ENCODE measurements around the gene TECTA. TPM values are rescaled to one million over a fixed set of nuclear protein-coding genes. Genes with fewer than 3 reads are reported as not detected.

The TECTA gene
- total RNA-seq, 2 experiments from 2014 or later = 0.22 to 0.42 TPM

DNA sequence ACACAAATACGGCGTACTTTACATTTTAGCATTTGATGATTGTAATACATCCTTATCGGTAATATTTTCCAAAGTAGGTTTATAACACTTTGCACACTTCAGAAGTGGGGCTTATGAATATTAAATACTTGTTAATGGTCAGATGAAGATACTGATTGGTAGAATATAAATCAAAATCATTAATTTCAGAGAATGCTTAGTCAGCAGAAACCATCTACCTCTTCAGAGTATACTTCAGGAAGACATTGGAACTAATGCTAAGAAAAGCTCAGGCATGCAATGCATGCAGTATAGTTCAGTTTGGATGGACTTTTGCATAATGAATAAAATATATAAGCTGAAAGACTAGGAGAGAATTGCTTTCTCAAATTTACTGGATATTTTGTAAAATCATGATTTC lies 19.7 kb upstream of the TECTA start:
- Histone ChIP-seq H3K4me3 (ENCODE audit: low read length) (no peak overlapping the region), H3K9me3 (ENCODE audit: control insufficient read depth in 1 of 2, insufficient read depth in 1 of 2, low read length in 2 of 2) (no peaks in the 10 kb centered on the region), H3K27ac (ENCODE audit: low read depth in 1 of 2, low read length in 2 of 2) (no peak overlapping the region), H3K36me3 (ENCODE audit: insufficient read depth, low read length) (peaks cover 7% of the 10 kb centered on the region), H3K4me1 (ENCODE audit: insufficient read depth, low read length) (peaks cover 4% of the 10 kb centered on the region), H3K27me3 (ENCODE audit: control insufficient read depth in 1 of 2, insufficient read depth in 2 of 2, low read length in 2 of 2) (no peaks in the 10 kb centered on the region)
- Mint-ChIP-seq H3K4me3 (no peak overlapping the region), H3K4me1 (ENCODE audit: low read depth) (peaks cover 25% of the 10 kb centered on the region), H3K36me3 (ENCODE audit: low read depth) (peaks cover 31% of the 10 kb centered on the region), H3K27me3 (no peaks in the 10 kb centered on the region), H3K27ac (no peak overlapping the region), H3K9me3 (no peaks in the 10 kb centered on the region)
- intact Hi-C loops (cut with DNase I, micrococcal nuclease) = no loop called here
- TF ChIP-seq, protein P1, sequence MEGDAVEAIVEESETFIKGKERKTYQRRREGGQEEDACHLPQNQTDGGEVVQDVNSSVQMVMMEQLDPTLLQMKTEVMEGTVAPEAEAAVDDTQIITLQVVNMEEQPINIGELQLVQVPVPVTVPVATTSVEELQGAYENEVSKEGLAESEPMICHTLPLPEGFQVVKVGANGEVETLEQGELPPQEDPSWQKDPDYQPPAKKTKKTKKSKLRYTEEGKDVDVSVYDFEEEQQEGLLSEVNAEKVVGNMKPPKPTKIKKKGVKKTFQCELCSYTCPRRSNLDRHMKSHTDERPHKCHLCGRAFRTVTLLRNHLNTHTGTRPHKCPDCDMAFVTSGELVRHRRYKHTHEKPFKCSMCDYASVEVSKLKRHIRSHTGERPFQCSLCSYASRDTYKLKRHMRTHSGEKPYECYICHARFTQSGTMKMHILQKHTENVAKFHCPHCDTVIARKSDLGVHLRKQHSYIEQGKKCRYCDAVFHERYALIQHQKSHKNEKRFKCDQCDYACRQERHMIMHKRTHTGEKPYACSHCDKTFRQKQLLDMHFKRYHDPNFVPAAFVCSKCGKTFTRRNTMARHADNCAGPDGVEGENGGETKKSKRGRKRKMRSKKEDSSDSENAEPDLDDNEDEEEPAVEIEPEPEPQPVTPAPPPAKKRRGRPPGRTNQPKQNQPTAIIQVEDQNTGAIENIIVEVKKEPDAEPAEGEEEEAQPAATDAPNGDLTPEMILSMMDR (IDR thresholded peaks at IDR 0.05) = no peak
- ChIA-PET POLR2A (no interaction called here), CTCF (no interaction called here)
- no peak for ATAC-seq (ENCODE audit: poor library complexity)
- no peak for DNase-seq

DNA sequence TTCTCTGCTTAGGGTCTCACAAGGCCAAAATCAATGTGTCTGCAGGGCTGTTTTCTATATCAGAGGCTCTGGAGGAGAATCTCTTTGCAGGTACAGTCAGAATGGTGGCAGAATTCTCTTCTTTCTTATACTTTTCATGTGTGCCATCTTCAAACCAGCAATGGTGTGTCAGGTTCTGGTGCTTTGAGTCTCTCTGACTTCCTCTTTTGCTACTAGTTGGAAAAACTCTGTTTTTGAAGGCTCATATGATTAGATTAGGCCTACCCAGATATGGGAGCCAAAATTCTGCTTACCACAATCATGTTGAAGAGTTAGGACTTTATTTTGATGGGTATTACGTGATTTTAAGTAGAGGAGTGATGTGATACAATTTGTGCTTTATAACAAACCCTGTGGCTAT lies 18.8 kb upstream of the TECTA start:
- POLR2A ChIA-PET = no interaction called here
- H3K27ac ChIP-seq (ENCODE audit: low read depth in 1 of 2, low read length in 2 of 2) = no peak overlapping the region
- DNase-seq (no peak), ATAC-seq (ENCODE audit: poor library complexity) (no peak)
- H3K9me3 ChIP-seq (ENCODE audit: control insufficient read depth in 1 of 2, insufficient read depth in 1 of 2, low read length in 2 of 2) = no peaks in the 10 kb centered on the region
- Mint-ChIP-seq H3K36me3 (ENCODE audit: low read depth) (peaks cover 40% of the 10 kb centered on the region), H3K9me3 (no peaks in the 10 kb centered on the region), H3K4me3 (no peak overlapping the region), H3K4me1 (ENCODE audit: low read depth) (peaks cover 25% of the 10 kb centered on the region), H3K27ac (no peak overlapping the region), H3K27me3 (no peaks in the 10 kb centered on the region)
- TF ChIP-seq, protein P1 (IDR thresholded peaks at IDR 0.05) = no peak
- CTCF ChIA-PET = no interaction called here
- H3K4me3 ChIP-seq (ENCODE audit: low read length) = no peak overlapping the region
- peaks cover 4% of the 10 kb centered on the region for H3K4me1 ChIP-seq (ENCODE audit: insufficient read depth, low read length)
- H3K36me3 ChIP-seq (ENCODE audit: insufficient read depth, low read length) = peaks cover 15% of the 10 kb centered on the region
- no peaks in the 10 kb centered on the region for H3K27me3 ChIP-seq (ENCODE audit: control insufficient read depth in 1 of 2, insufficient read depth in 2 of 2, low read length in 2 of 2)
- intact Hi-C loops (cut with DNase I, micrococcal nuclease) = no loop called here

DNA sequence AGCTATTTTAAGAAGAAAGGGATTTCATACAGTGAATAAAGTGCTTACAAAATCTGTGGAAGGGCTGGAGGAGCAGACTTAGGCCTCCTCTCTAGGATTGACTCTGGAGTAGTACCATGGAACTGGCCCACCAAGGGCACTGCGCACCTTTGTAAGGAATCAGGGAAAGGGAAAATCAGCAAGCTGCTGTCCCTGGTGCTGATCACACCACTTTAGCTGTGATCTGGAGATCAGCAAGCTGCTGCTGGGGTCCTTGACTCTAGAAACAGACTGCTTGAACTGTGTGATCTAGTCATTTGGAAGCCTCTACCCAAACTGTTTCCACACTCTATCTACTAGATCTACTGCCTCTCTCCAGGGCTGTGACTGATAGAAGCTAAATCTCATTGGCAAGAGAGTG lies 18.4 kb upstream of the TECTA start:
- intact Hi-C loops (cut with DNase I, micrococcal nuclease) = no loop called here
- Mint-ChIP-seq H3K27me3 (no peaks in the 10 kb centered on the region), H3K36me3 (ENCODE audit: low read depth) (peaks cover 45% of the 10 kb centered on the region), H3K9me3 (no peaks in the 10 kb centered on the region), H3K4me3 (no peak overlapping the region), H3K27ac (no peak overlapping the region), H3K4me1 (ENCODE audit: low read depth) (peaks cover 25% of the 10 kb centered on the region)
- CTCF ChIA-PET = no interaction called here
- TF ChIP-seq, protein P1 (IDR thresholded peaks at IDR 0.05) = no peak
- Histone ChIP-seq H3K27ac (ENCODE audit: low read depth in 1 of 2, low read length in 2 of 2) (no peak overlapping the region), H3K9me3 (ENCODE audit: control insufficient read depth in 1 of 2, insufficient read depth in 1 of 2, low read length in 2 of 2) (no peaks in the 10 kb centered on the region), H3K27me3 (ENCODE audit: control insufficient read depth in 1 of 2, insufficient read depth in 2 of 2, low read length in 2 of 2) (no peaks in the 10 kb centered on the region), H3K4me1 (ENCODE audit: insufficient read depth, low read length) (peaks cover 4% of the 10 kb centered on the region), H3K4me3 (ENCODE audit: low read length) (no peak overlapping the region), H3K36me3 (ENCODE audit: insufficient read depth, low read length) (peaks cover 20% of the 10 kb centered on the region)
- POLR2A ChIA-PET = no interaction called here
- DNase-seq (no peak), ATAC-seq (ENCODE audit: poor library complexity) (no peak)

Measured in CD4-positive, alpha-beta T cell (primary cell).